ENCODE measurements around the gene ZNF580.

The ZNF580 gene

GRCh38 chr19:55690109-55690768 is 49.4 kb downstream of the ZNF580 start:
- Histone ChIP-seq H3K9me3 (ENCODE audit: insufficient read depth, low read depth, low read length) (no peaks in the 10 kb centered on the region), H3K79me2 (ENCODE audit: insufficient read depth, low read length) (no peaks in the 10 kb centered on the region), H3K4me1 (ENCODE audit: insufficient read depth, low read length, poor library complexity, severe bottlenecking) (no peaks in the 10 kb centered on the region), H4K20me1 (ENCODE audit: insufficient read depth, low read length, poor library complexity, severe bottlenecking) (no peaks in the 10 kb centered on the region), H3K27me3 (ENCODE audit: insufficient read depth, low read length, poor library complexity, severe bottlenecking) (no peaks in the 10 kb centered on the region), H3K4me2 (ENCODE audit: low read depth, low read length, poor library complexity, severe bottlenecking) (no peak overlapping the region), H3F3A (ENCODE audit: low read depth) (no peaks in the 10 kb centered on the region), H3K4me3 (ENCODE audit: low read length, poor library complexity, severe bottlenecking) (no peak overlapping the region), H3K36me3 (ENCODE audit: insufficient read depth, low read length) (peaks cover 71% of the 10 kb centered on the region; the same call in 1 of the 2 replicates), H3K9ac (ENCODE audit: low read depth, low read length, poor library complexity, severe bottlenecking) (no peak overlapping the region), H2AFZ (ENCODE audit: low read length) (no peak overlapping the region), H3K9me2 (replicated peaks; ENCODE audit: low read depth, low read length) (no peaks in the 10 kb centered on the region)
- TF ChIP-seq EZH2phosphoT487 (IDR thresholded peaks at IDR 0.05; ENCODE audit: borderline replicate concordance) (no peak), CTCF (conservative IDR thresholded peaks at IDR 0.05; ENCODE audit: low read length) (no peak)

- TF ChIP-seq EZH2phosphoT487 (IDR thresholded peaks at IDR 0.05; ENCODE audit: borderline replicate concordance) (no peak), CTCF (conservative IDR thresholded peaks at IDR 0.05; ENCODE audit: low read length) (no peak)
- H4K20me1 ChIP-seq (ENCODE audit: insufficient read depth, low read length, poor library complexity, severe bottlenecking): no peaks in the 10 kb centered on the region
- H2AFZ ChIP-seq (ENCODE audit: low read length): no peak overlapping the region
- H3K27me3 ChIP-seq (ENCODE audit: insufficient read depth, low read length, poor library complexity, severe bottlenecking): no peaks in the 10 kb centered on the region
- no peak overlapping the region for H3K9ac ChIP-seq (ENCODE audit: low read depth, low read length, poor library complexity, severe bottlenecking)
- no peaks in the 10 kb centered on the region for H3K4me1 ChIP-seq (ENCODE audit: insufficient read depth, low read length, poor library complexity, severe bottlenecking)
- H3K4me2 ChIP-seq (ENCODE audit: low read depth, low read length, poor library complexity, severe bottlenecking): no peak overlapping the region
- no peaks in the 10 kb centered on the region for H3K9me2 ChIP-seq (replicated peaks; ENCODE audit: low read depth, low read length)
- no peaks in the 10 kb centered on the region for H3K79me2 ChIP-seq (ENCODE audit: insufficient read depth, low read length)
- no peaks in the 10 kb centered on the region for H3K9me3 ChIP-seq (ENCODE audit: insufficient read depth, low read depth, low read length)
- no peaks in the 10 kb centered on the region for H3F3A ChIP-seq (ENCODE audit: low read depth)
- no peak overlapping the region for H3K4me3 ChIP-seq (ENCODE audit: low read length, poor library complexity, severe bottlenecking)
- peaks cover 72% of the 10 kb centered on the region; the same call in 1 of the 2 replicates for H3K36me3 ChIP-seq (ENCODE audit: insufficient read depth, low read length)
These were observed 50.2 kb downstream of the ZNF580 start for GRCh38 chr19:55690769-55691545.

- no peaks in the 10 kb centered on the region for H3K79me2 ChIP-seq (ENCODE audit: insufficient read depth, low read length)
These were observed 51.0 kb downstream of the ZNF580 start for GRCh38 chr19:55691561-55692481.

More at GRCh38 chr19:55691561-55692481, 51.0 kb downstream of the ZNF580 start:
- no peaks in the 10 kb centered on the region for H3K27me3 ChIP-seq (ENCODE audit: insufficient read depth, low read length, poor library complexity, severe bottlenecking)
- no peak overlapping the region for H3K4me2 ChIP-seq (ENCODE audit: low read depth, low read length, poor library complexity, severe bottlenecking)
- TF ChIP-seq CTCF (conservative IDR thresholded peaks at IDR 0.05; ENCODE audit: low read length): no peak
- TF ChIP-seq EZH2phosphoT487 (IDR thresholded peaks at IDR 0.05; ENCODE audit: borderline replicate concordance): no peak
- no peaks in the 10 kb centered on the region for H3K9me3 ChIP-seq (ENCODE audit: insufficient read depth, low read depth, low read length)
- peaks cover 74% of the 10 kb centered on the region; the same call in 1 of the 2 replicates for H3K36me3 ChIP-seq (ENCODE audit: insufficient read depth, low read length)
- H3F3A ChIP-seq (ENCODE audit: low read depth): no peaks in the 10 kb centered on the region
- no peaks in the 10 kb centered on the region for H3K4me1 ChIP-seq (ENCODE audit: insufficient read depth, low read length, poor library complexity, severe bottlenecking)
- H2AFZ ChIP-seq (ENCODE audit: low read length): no peak overlapping the region
- no peak overlapping the region for H3K4me3 ChIP-seq (ENCODE audit: low read length, poor library complexity, severe bottlenecking)
- H4K20me1 ChIP-seq (ENCODE audit: insufficient read depth, low read length, poor library complexity, severe bottlenecking): no peaks in the 10 kb centered on the region
- no peak overlapping the region for H3K9ac ChIP-seq (ENCODE audit: low read depth, low read length, poor library complexity, severe bottlenecking)
- H3K9me2 ChIP-seq (replicated peaks; ENCODE audit: low read depth, low read length): no peaks in the 10 kb centered on the region

Measured in Loucy (cell line).